ENCODE data around the gene MTUS2.

The MTUS2 gene

GRCh38 chr13:29484796-29485195 lies 664.7 kb downstream of the MTUS2 start:
- DNase-seq (ENCODE audit: low read depth) = no peak

- DNase-seq (ENCODE audit: low read depth) = no peak
Observed at GRCh38 chr13:29486551-29486950, 666.4 kb downstream of the MTUS2 start.

DNA sequence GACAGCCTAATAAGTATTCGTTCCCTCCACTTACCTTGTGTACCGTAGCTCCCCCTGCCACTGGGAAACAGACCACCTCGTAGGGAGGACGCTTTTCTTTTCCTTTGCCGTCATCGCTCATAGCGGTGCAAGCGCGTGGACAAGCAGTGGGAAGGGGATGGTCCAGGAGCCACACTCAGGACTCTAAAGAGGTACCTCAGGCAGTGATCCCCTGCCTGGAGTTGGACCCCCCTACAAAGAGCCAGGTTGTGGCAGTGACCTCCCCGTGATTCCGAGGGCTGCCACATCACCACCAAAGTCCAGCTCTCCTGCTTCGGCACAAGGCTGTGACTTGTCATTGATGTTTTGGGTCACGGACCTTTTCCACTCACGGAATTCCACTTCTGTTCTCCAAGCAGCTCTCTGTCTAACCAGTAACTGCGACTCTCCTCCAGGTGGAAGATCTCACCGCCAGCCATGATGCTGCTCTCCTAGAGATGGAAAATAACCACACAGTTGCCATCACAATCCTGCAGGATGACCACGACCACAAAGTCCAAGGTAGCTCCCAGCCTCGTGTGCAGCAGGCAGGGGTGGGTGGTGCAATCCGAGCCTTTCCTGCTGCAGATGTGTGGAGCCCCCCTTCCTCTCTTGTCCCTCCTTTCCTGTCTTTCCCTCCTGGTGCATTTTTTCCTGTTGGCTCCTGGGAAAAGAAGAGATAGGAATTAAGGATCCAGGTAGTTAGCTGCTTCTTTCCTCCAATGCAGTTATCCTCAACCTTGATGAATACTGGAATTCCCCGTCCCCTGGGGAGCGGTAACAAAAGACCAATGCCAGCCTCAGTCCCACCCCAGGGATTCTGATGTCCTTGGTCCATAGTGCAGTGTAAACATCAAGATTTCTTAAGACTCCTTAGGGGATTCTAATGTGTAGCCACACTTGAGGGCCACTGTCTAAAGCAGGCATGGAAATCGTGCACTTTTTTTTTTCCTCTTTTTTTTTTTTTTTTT lies 667.6 kb downstream of the MTUS2 start:
- DNase-seq (ENCODE audit: low read depth) = no peak

GRCh38 chr13:29489650-29490560 lies 669.8 kb downstream of the MTUS2 start:
- DNase-seq (ENCODE audit: low read depth) = no peak

GRCh38 chr13:29490561-29490885 lies 670.4 kb downstream of the MTUS2 start:
- DNase-seq (ENCODE audit: low read depth) = no peak

- DNase-seq (ENCODE audit: low read depth) = no peak
Observed at GRCh38 chr13:29491248-29491647, 671.1 kb downstream of the MTUS2 start.

- no peak for DNase-seq (ENCODE audit: low read depth)
Observed at GRCh38 chr13:29493796-29494195, 673.7 kb downstream of the MTUS2 start.

- DNase-seq (ENCODE audit: low read depth) = no peak
Observed at GRCh38 chr13:29494520-29494919, 674.4 kb downstream of the MTUS2 start.

GRCh38 chr13:29496241-29496712 lies 676.1 kb downstream of the MTUS2 start:
- no peak for DNase-seq (ENCODE audit: low read depth)

DNA sequence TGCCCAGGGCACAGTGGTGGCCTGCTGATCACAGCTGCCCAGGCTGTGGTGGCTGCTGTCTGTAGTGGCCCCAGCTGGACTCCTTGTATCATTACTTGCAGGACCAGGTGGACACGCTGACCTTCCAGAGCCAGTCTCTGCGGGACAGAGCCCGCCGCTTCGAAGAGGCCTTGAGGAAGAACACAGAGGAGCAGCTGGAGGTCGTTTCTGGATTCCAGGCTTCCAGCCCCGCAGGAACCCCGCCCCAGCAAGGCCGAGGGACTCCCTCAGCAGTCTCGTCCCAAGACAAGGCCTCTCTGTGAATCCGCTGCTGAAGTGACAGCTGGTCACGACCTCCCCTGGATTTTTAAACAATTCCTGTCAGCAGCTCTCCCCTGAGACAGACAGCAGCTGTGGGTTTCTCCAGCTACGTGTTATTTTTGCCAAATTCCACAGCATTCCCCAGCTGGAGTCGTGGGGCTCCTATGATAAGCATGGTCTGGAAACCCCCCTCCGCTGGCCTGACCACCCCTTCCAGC lies 677.1 kb downstream of the MTUS2 start:
- no peak for DNase-seq (ENCODE audit: low read depth)

GRCh38 chr13:29498426-29499040 lies 678.4 kb downstream of the MTUS2 start:
- no peak for DNase-seq (ENCODE audit: low read depth)

- DNase-seq (ENCODE audit: low read depth) = no peak
Observed at GRCh38 chr13:29499506-29500165, 679.5 kb downstream of the MTUS2 start.

DNA sequence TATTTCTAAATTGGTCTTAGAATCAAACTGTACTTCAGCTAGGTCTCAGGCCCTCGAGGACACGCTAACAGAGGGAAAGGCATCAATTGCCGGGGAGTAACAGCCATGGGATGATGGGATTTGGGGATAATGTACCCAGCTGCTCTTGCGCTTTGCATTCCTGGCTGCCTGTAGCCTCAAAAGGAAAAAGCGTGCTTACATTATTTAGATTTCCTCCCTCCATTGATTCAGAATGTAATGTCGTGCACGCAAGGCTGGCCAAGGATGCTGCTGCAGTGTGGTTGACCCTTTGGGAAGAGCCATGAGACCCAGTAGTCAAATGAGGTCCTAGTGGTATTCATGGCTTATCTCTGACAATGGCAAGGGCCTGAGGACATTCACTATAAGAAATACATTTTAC lies 680.2 kb downstream of the MTUS2 start:
- no peak for DNase-seq (ENCODE audit: low read depth)

GRCh38 chr13:29501674-29502073 lies 681.5 kb downstream of the MTUS2 start:
- DNase-seq (ENCODE audit: low read depth) = no peak

- no peak for DNase-seq (ENCODE audit: low read depth)
Observed at GRCh38 chr13:29502391-29503008, 682.4 kb downstream of the MTUS2 start.

- DNase-seq (ENCODE audit: low read depth) = no peak
Observed at GRCh38 chr13:29503041-29503837, 683.1 kb downstream of the MTUS2 start.

GRCh38 chr13:29504691-29505090 lies 684.6 kb downstream of the MTUS2 start:
- DNase-seq (ENCODE audit: low read depth) = no peak

GRCh38 chr13:29505511-29505910 lies 685.4 kb downstream of the MTUS2 start:
- DNase-seq (ENCODE audit: low read depth) = no peak

GRCh38 chr13:29505950-29506349 lies 685.8 kb downstream of the MTUS2 start:
- no peak for DNase-seq (ENCODE audit: low read depth)

- no peak for DNase-seq (ENCODE audit: low read depth)
Observed at GRCh38 chr13:29507356-29507755, 687.2 kb downstream of the MTUS2 start.

Measured in HS-5 (cell line).